Stomach (tissue), 4 donors: ENCODE data around the gene DTX3L.

ENCODE experiments used
- CTCF ChIP-seq, 7 experiments: fragments of 450-650 bp in 4 of 7; fragments of 200-600 bp in 3 of 7; sonication (generic) in 3 of 7; IDR thresholded peaks; one replicate each; pipeline ENCODE4 v1.5.1; 2016 to 2019; ENCODE audit warnings: antibody characterized with exemption in 7 of 7, control low read depth in 2 of 7, mild to moderate bottlenecking in 1 of 7
- EP300 ChIP-seq: sonication (generic); formaldehyde crosslinking; IDR thresholded peaks from one replicate; pipeline ENCODE4 v1.6.1; 2017; ENCODE audit warnings: antibody characterized with exemption
- POLR2A ChIP-seq, 4 donors: fragments of 450-650 bp; IDR thresholded peaks; one replicate each; pipeline ENCODE4 v1.6.1; 2016; ENCODE audit warnings: antibody characterized with exemption in 4 of 4, control low read depth in 2 of 4, mild to moderate bottlenecking in 1 of 4, moderate library complexity in 1 of 4
- POLR2AphosphoS5 ChIP-seq, 3 donors: sonication (generic); formaldehyde crosslinking; IDR thresholded peaks; one replicate each; pipeline ENCODE4 v1.6.1; 2016; ENCODE audit warnings: antibody characterized with exemption in 3 of 3

- TF ChIP-seq CTCF (IDR thresholded peaks at IDR 0.05) = no peak
- TF ChIP-seq POLR2A (IDR thresholded peaks at IDR 0.05) = no peak
- TF ChIP-seq EP300 = no peak
- no peak for TF ChIP-seq POLR2AphosphoS5 (IDR thresholded peaks at IDR 0.05)
Observed at GRCh38 chr3:122538956-122539490, 25.1 kb upstream of the DTX3L start.
